Peyer's patch (tissue), 4 donors: ENCODE measurements around the gene SHLD2. TPM values are rescaled to one million over a fixed set of nuclear protein-coding genes. Genes with fewer than 3 reads are reported as not detected.
A peak's percentile ranks its signal among the peaks of the same experiment; 100 is the strongest.

Experiments
- DNase-seq, 3 donors: peaks; one replicate each; pipeline ENCODE4 v3.0.0-alpha.2; 2017 to 2019
- H3K27ac ChIP-seq, 4 donors: fragments of 200-600 bp; sonication (generic); one replicate each; pipeline ENCODE4 v1.5.1; 2016 to 2019
- H3K27me3 ChIP-seq, 2 donors: fragments of 200-600 bp; sonication (generic); one replicate each; pipeline ENCODE4 v1.5.1; 2019
- H3K36me3 ChIP-seq, 3 donors: fragments of 200-600 bp; sonication (generic); one replicate each; pipeline ENCODE4 v1.5.1; 2016 to 2019
- H3K4me1 ChIP-seq, 4 donors: fragments of 200-600 bp; sonication (generic); one replicate each; pipeline ENCODE4 v1.5.1; 2016 to 2019
- H3K4me3 ChIP-seq, 4 donors: fragments of 200-600 bp; sonication (generic); 1 replicate in 3 of 4; 2 replicates in 1 of 4; pipeline ENCODE4 v1.5.1; 2016 to 2019; ENCODE audit warnings: mild to moderate bottlenecking in 1 of 4
- H3K9me3 ChIP-seq, 4 donors: fragments of 200-600 bp; sonication (generic); one replicate each; pipeline ENCODE4 v1.5.1; 2016 to 2019; ENCODE audit warnings: mild to moderate bottlenecking in 1 of 4
- CTCF ChIP-seq, 6 experiments: fragments of 450-650 bp in 4 of 6; fragments of 200-600 bp in 2 of 6; sonication (generic) in 1 of 6; IDR thresholded peaks; one replicate each; pipeline ENCODE4 v1.5.1; 2017 to 2019; ENCODE audit warnings: antibody characterized with exemption in 6 of 6, mild to moderate bottlenecking in 3 of 6, moderate library complexity in 1 of 6
- POLR2A ChIP-seq, 2 donors: fragments of 450-650 bp; IDR thresholded peaks; one replicate each; pipeline ENCODE4 v1.5.1; 2017; ENCODE audit warnings: antibody characterized with exemption in 2 of 2, mild to moderate bottlenecking in 2 of 2, moderate library complexity in 2 of 2
- total RNA-seq, 4 donors: library from RNA; depleted of rRNA; stranded (reverse); fragments of >200 nt; gene quantifications; one replicate each; pipeline ENCODE4 v1.1.0, GENCODE V29; 2016

Gene SHLD2
- 10 to 100 TPM; 35.2 to 55.3 (median 46.0) TPM for total RNA-seq

GRCh38 chr10:87094373-87095235, at the start of gene SHLD2, which contains the start of gene GLUD1:
SHLD2 (plus strand) TSS chr10:87095206; CDS start chr10:87151355, 56,149 bp downstream.
GLUD1 (minus strand) TSS chr10:87094843; CDS start chr10:87094769, 74 bp downstream.
- no peaks in the 10 kb centered on the region for H3K9me3 ChIP-seq
- H3K4me3 ChIP-seq = peak within 1 kb of the TSS; percentile 72 to 93 (median 82)
- H3K27ac ChIP-seq = peak within 1 kb of the TSS; percentile 97 to 99 (median 98)
- peaks cover 0 to 41% (median 0%) of the 10 kb centered on the region in 4 donors for H3K4me1 ChIP-seq
- H3K27me3 ChIP-seq = no peaks in the 10 kb centered on the region
- peaks cover 0 to 7% (median 0%) of the 10 kb centered on the region in 3 donors for H3K36me3 ChIP-seq
- TF ChIP-seq POLR2A (IDR thresholded peaks at IDR 0.05) (peak; percentile 87), CTCF (IDR thresholded peaks at IDR 0.05) (peak in 2 of 6 experiments; percentile 3 to 22)
- peak; percentile 90 to 97 (median 95) for DNase-seq

- peaks cover 0 to 39% (median 0%) of the 10 kb centered on the region in 3 donors for H3K36me3 ChIP-seq
- DNase-seq = no peak
Observed at GRCh38 chr10:87045434-87045938, 49.5 kb upstream of the SHLD2 start.

GRCh38 chr10:87053111-87053510, 41.9 kb upstream of the SHLD2 start:
- Histone ChIP-seq H3K4me3 (no peak overlapping the region), H3K27ac (no peak overlapping the region), H3K27me3 (no peaks in the 10 kb centered on the region), H3K9me3 (no peaks in the 10 kb centered on the region), H3K4me1 (no peaks in the 10 kb centered on the region), H3K36me3 (peaks cover 0 to 99% (median 6%) of the 10 kb centered on the region in 3 donors)
- TF ChIP-seq POLR2A (IDR thresholded peaks at IDR 0.05) = no peak
- TF ChIP-seq CTCF (IDR thresholded peaks at IDR 0.05) = no peak
- DNase-seq = no peak

More at GRCh38 chr10:87045434-87045938, 49.5 kb upstream of the SHLD2 start:
- TF ChIP-seq CTCF (IDR thresholded peaks at IDR 0.05) = no peak
- TF ChIP-seq POLR2A (IDR thresholded peaks at IDR 0.05) = no peak
- no peak overlapping the region for H3K4me3 ChIP-seq
- H3K9me3 ChIP-seq = no peaks in the 10 kb centered on the region
- no peak overlapping the region for H3K27ac ChIP-seq
- H3K4me1 ChIP-seq = no peaks in the 10 kb centered on the region
- H3K27me3 ChIP-seq = no peaks in the 10 kb centered on the region

- H3K36me3 ChIP-seq = peaks cover 0 to 99% (median 6%) of the 10 kb centered on the region in 3 donors
- no peak for TF ChIP-seq POLR2A (IDR thresholded peaks at IDR 0.05)
- no peak for TF ChIP-seq CTCF (IDR thresholded peaks at IDR 0.05)
- H3K4me3 ChIP-seq = no peak overlapping the region
- H3K27ac ChIP-seq = no peak overlapping the region
- no peaks in the 10 kb centered on the region for H3K9me3 ChIP-seq
- no peak for DNase-seq
- no peaks in the 10 kb centered on the region for H3K4me1 ChIP-seq
- no peaks in the 10 kb centered on the region for H3K27me3 ChIP-seq
Observed at GRCh38 chr10:87053577-87054181, 41.3 kb upstream of the SHLD2 start.

- H3K4me3 ChIP-seq = no peak overlapping the region
- H3K27ac ChIP-seq = no peak overlapping the region
- H3K36me3 ChIP-seq = peaks cover 0 to 99% (median 6%) of the 10 kb centered on the region in 3 donors
- H3K27me3 ChIP-seq = no peaks in the 10 kb centered on the region
- TF ChIP-seq POLR2A (IDR thresholded peaks at IDR 0.05) (no peak), CTCF (IDR thresholded peaks at IDR 0.05) (no peak)
- DNase-seq = no peak
- H3K9me3 ChIP-seq = no peaks in the 10 kb centered on the region
- H3K4me1 ChIP-seq = no peaks in the 10 kb centered on the region
Observed at GRCh38 chr10:87054373-87055295, 40.4 kb upstream of the SHLD2 start.
